K562 (cell line): ENCODE results near the gene RUVBL2. TPM values are rescaled to one million over a fixed set of nuclear protein-coding genes. Genes with fewer than 3 reads are reported as not detected.

Experiments
- ERF ChIP-seq: fragments of 450-650 bp; formaldehyde crosslinking; IDR thresholded peaks from 2 replicates; pipeline ENCODE4 v1.4.0; 2020; ENCODE audit warnings: mild to moderate bottlenecking, mixed read lengths
- FOXA3 ChIP-seq, 2 experiments: fragments of 450-650 bp in 1 of 2; sonication (generic) in 1 of 2; formaldehyde crosslinking; IDR thresholded peaks in 1 of 2; conservative IDR thresholded peaks in 1 of 2; 2 replicates each; pipeline versions ENCODE4 v1.4.0 to v1.8.0; 2020 to 2022; ENCODE audit warnings: mild to moderate bottlenecking in 2 of 2, missing genetic modification reagents in 1 of 2
- FUS ChIP-seq: fragments of 200-400 bp; formaldehyde crosslinking; optimal IDR thresholded peaks from 2 replicates; pipeline ENCODE3; 2017; ENCODE audit warnings: low read depth, low read length
- GMEB1 ChIP-seq: fragments of 250-450 bp; sonication (Bioruptor Pico); IDR thresholded peaks from 2 replicates; pipeline ENCODE4 v1.4.0; 2020; ENCODE audit warnings: mild to moderate bottlenecking
- KDM5B ChIP-seq: fragments of 200-600 bp; sonication (generic); IDR thresholded peaks from 2 replicates; pipeline ENCODE4 v1.6.1; 2012; ENCODE audit warnings: low read depth, mild to moderate bottlenecking, moderate library complexity, low read length, control low read depth, inconsistent platforms; ENCODE audit not compliant: insufficient replicate concordance
- NRF1 ChIP-seq, 2 experiments: fragments of 450-650 bp; IDR thresholded peaks in 1 of 2; conservative IDR thresholded peaks in 1 of 2; 2 replicates each; pipeline ENCODE4 v1.6.1; 2014; ENCODE audit warnings: mild to moderate bottlenecking in 2 of 2
- POLR2A ChIP-seq: fragments of 450-650 bp; conservative IDR thresholded peaks from 2 replicates; pipeline ENCODE4 v1.6.1; 2016
- POLR2B ChIP-seq: fragments of 450-650 bp; IDR thresholded peaks from 2 replicates; pipeline ENCODE4 v1.6.1; 2018; ENCODE audit warnings: low read depth; ENCODE audit not compliant: partially characterized antibody
- RB1 ChIP-seq: fragments of 450-650 bp; IDR thresholded peaks from 2 replicates; pipeline ENCODE4 v1.6.1; 2017; ENCODE audit warnings: low read depth, mild to moderate bottlenecking
- RFX1 ChIP-seq: fragments of 450-650 bp; IDR thresholded peaks from 2 replicates; pipeline ENCODE4 v1.6.1; 2016; ENCODE audit warnings: mild to moderate bottlenecking, moderate library complexity
- SIN3A ChIP-seq, 2 experiments: fragments of 150-350 bp in 1 of 2; IDR thresholded peaks; 2 replicates each; pipeline ENCODE4 v1.6.1; 2011 to 2016; ENCODE audit warnings: borderline replicate concordance in 2 of 2, low read depth in 2 of 2, low read length in 2 of 2, mild to moderate bottlenecking in 2 of 2, moderate library complexity in 2 of 2; ENCODE audit not compliant: control insufficient read depth in 1 of 2
- SMAD4 ChIP-seq: fragments of 250-450 bp; sonication (Bioruptor Pico); conservative IDR thresholded peaks from 2 replicates; pipeline ENCODE4 v1.8.0; 2021; ENCODE audit warnings: inconsistent platforms, mild to moderate bottlenecking, moderate library complexity
- SMARCC2 ChIP-seq: fragments of 450-650 bp; IDR thresholded peaks from 2 replicates; pipeline ENCODE4 v1.6.1; 2017; ENCODE audit warnings: antibody characterized with exemption, moderate library complexity, mild to moderate bottlenecking, low read depth
- TBP ChIP-seq: optimal IDR thresholded peaks from 2 replicates; pipeline ENCODE3; 2011; ENCODE audit warnings: low read depth, low read length, improper control_type of control experiment
- TEAD1 ChIP-seq, 2 experiments: fragments of 450-650 bp in 1 of 2; sonication (generic) in 1 of 2; formaldehyde crosslinking; IDR thresholded peaks; 2 replicates each; pipeline versions ENCODE4 v1.4.0 to v1.8.0; 2020 to 2022; ENCODE audit warnings: mild to moderate bottlenecking in 2 of 2, missing genetic modification reagents in 1 of 2
- TGIF2 ChIP-seq: sonication (generic); formaldehyde crosslinking; IDR thresholded peaks from 2 replicates; pipeline ENCODE4 v1.8.1; 2022; ENCODE audit warnings: mild to moderate bottlenecking, missing genetic modification reagents, moderate library complexity
- XRCC5 ChIP-seq: fragments of 200-400 bp; formaldehyde crosslinking; IDR thresholded peaks from 2 replicates; pipeline ENCODE4 v1.6.1; 2017; ENCODE audit warnings: low read depth, mild to moderate bottlenecking, low read length
- ZNF12 ChIP-seq: sonication (generic); formaldehyde crosslinking; IDR thresholded peaks from 2 replicates; pipeline ENCODE4 v1.4.0; 2020; ENCODE audit warnings: mild to moderate bottlenecking, missing genetic modification reagents
- ZNF174 ChIP-seq: fragments of 250-450 bp; sonication (Bioruptor Pico); IDR thresholded peaks from 2 replicates; pipeline ENCODE4 v1.4.0; 2020; ENCODE audit warnings: mild to moderate bottlenecking
- ZNF175 ChIP-seq: fragments of 200-800 bp; sonication (Bioruptor generic); IDR thresholded peaks from 2 replicates; pipeline ENCODE4 v1.6.1; 2016; ENCODE audit warnings: low read depth, mild to moderate bottlenecking, missing genetic modification characterization, missing compliant biosample characterization
- polyA plus RNA-seq, 8 experiments: library from polyadenylated mRNA; depleted of rRNA in 4 of 8; stranded (reverse) in 5 of 8; unstranded in 3 of 8; fragments of >200 nt; fragmentation: Nextera tagmentation in 2 of 8; fragmentation: Illumina TruSeq in 1 of 8; extraction: Ambion mirVana in 2 of 8; extraction: Trizol in 1 of 8; gene quantifications; 2 replicates each; pipeline versions ENCODE4 v1.2.1 to v1.2.3, GENCODE V29; 2011 to 2014; ENCODE audit warnings: inconsistent platforms in 1 of 8, missing spikeins in 1 of 8
- total RNA-seq, 7 experiments: library from RNA; depleted of rRNA in 6 of 7; stranded (reverse); fragments of >200 nt in 6 of 7; fragmentation: Illumina TruSeq in 2 of 7; extraction: Trizol in 2 of 7; gene quantifications; 2 replicates each; pipeline versions ENCODE4 v1.2.1 to v1.2.3, GENCODE V29; 2011 to 2021; ENCODE audit warnings: low replicate concordance in 1 of 7
- TF ChIP-seq, protein P1 (sequence below), 2 experiments: fragments of 450-650 bp; conservative IDR thresholded peaks; 2 replicates each; pipeline ENCODE4 v1.6.1; 2017; ENCODE audit warnings: mild to moderate bottlenecking in 2 of 2, moderate library complexity in 2 of 2
- TF ChIP-seq, protein P2 (sequence below): sonication (generic); formaldehyde crosslinking; IDR thresholded peaks from 2 replicates; pipeline ENCODE4 v1.8.1; 2023; ENCODE audit warnings: mild to moderate bottlenecking, missing genetic modification reagents

The RUVBL2 gene
- total and polyA plus RNA-seq, 9 of the 15 experiments (the other 6 are each of a cell fraction or from before 2014, with no cell fraction given): 71.4 to 453 (median 237) TPM

DNA sequence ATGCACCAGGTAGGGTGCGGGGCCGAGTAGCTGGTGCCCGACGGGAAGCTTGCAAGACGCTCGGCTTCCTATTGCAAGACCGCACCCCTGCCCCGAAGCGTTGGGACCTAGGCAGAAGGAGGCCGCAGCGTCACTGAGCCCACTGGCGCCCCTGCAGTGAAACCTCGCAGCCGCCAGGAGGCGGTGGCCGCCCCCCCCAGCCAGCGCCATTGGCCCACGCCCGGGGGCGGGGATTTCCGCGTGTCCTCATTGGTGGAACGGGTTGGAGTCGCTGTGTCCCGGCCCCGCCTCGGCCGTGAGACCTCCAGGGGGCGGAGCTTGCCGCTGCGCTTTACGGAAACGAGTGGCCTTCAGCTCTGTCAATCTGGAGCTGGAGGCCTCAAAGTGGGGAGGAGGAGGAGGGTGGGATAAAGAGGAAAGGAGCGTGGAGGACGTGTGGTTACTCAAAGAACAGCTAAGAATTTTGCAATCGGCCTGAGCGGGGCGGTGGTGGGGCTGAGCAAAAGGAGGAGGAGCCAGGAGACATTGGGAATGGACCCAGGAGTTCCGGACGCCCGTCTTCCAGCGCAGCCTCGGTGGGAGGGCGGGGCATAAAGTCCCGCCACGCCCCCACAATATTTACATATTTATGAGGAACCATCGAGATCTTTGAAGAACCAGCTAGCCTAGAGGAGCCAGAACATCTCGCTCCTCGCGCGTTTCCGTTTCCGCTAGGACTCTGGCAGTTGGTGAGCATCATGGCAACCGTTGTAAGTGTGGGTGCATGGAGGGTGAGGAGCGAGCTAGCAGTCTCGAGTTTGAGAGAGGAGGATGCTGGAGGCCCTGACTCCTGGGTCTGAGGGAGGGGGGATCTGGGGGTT lies at the start of gene RUVBL2, which contains the start of gene GYS1 (continued):
- TF ChIP-seq RFX1 (no peak; the same call in 1 of the 2 replicates), TGIF2 (no peak), ZNF175 (CRISPR knock-in tag) (no peak), TEAD1 (CRISPR knock-in tag; IDR thresholded peaks at IDR 0.05) (peak in 1 of 2 experiments; percentile 71; a peak in 2 of 4 replicates), ZNF174 (CRISPR knock-in tag) (no peak), SIN3A (IDR thresholded peaks at IDR 0.05; ENCODE audit: borderline replicate concordance in 2 of 2, control insufficient read depth in 1 of 2, low read depth in 2 of 2, low read length in 2 of 2) (peak; percentile 34 to 95; a peak in 2 of 4 replicates), RB1 (peak; percentile 96), KDM5B (peak; percentile 78), POLR2B (peak; percentile 94), GMEB1 (CRISPR knock-in tag) (peak; percentile 83), FUS (no peak), XRCC5 (peak; percentile 86), FOXA3 (CRISPR knock-in tag; conservative IDR thresholded peaks at IDR 0.05 in 1 of 2, IDR thresholded peaks at IDR 0.05 in 1 of 2) (peak in 1 of 2 experiments; percentile 50; a peak in 1 of 4 replicates), TBP (peak; percentile 73), POLR2A (peak; percentile 96), ZNF12 (0 out of 2 replicates have a peak, but pooled peaks have one; percentile 8), SMARCC2 (no peak), ERF (CRISPR knock-in tag) (no peak), NRF1 (conservative IDR thresholded peaks at IDR 0.05 in 1 of 2, IDR thresholded peaks at IDR 0.05 in 1 of 2) (peak; percentile 87 to 89), SMAD4 (CRISPR knock-in tag) (peak; percentile 90)
- TF ChIP-seq, protein P1, sequence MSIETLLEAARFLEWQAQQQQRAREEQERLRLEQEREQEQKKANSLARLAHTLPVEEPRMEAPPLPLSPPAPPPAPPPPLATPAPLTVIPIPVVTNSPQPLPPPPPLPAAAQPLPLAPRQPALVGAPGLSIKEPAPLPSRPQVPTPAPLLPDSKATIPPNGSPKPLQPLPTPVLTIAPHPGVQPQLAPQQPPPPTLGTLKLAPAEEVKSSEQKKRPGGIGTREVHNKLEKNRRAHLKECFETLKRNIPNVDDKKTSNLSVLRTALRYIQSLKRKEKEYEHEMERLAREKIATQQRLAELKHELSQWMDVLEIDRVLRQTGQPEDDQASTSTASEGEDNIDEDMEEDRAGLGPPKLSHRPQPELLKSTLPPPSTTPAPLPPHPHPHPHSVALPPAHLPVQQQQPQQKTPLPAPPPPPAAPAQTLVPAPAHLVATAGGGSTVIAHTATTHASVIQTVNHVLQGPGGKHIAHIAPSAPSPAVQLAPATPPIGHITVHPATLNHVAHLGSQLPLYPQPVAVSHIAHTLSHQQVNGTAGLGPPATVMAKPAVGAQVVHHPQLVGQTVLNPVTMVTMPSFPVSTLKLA (conservative IDR thresholded peaks at IDR 0.05): peak; percentile 61 to 71; a peak in 3 of 4 replicates
- TF ChIP-seq, protein P2, sequence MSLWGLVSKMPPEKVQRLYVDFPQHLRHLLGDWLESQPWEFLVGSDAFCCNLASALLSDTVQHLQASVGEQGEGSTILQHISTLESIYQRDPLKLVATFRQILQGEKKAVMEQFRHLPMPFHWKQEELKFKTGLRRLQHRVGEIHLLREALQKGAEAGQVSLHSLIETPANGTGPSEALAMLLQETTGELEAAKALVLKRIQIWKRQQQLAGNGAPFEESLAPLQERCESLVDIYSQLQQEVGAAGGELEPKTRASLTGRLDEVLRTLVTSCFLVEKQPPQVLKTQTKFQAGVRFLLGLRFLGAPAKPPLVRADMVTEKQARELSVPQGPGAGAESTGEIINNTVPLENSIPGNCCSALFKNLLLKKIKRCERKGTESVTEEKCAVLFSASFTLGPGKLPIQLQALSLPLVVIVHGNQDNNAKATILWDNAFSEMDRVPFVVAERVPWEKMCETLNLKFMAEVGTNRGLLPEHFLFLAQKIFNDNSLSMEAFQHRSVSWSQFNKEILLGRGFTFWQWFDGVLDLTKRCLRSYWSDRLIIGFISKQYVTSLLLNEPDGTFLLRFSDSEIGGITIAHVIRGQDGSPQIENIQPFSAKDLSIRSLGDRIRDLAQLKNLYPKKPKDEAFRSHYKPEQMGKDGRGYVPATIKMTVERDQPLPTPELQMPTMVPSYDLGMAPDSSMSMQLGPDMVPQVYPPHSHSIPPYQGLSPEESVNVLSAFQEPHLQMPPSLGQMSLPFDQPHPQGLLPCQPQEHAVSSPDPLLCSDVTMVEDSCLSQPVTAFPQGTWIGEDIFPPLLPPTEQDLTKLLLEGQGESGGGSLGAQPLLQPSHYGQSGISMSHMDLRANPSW (CRISPR knock-in tag): no peak
